DOHH2 (cell line): ENCODE data around the gene DOCK8.

Experiments used
- CTCF ChIP-seq: fragments of 200-600 bp; sonication (generic); IDR thresholded peaks from one replicate; pipeline ENCODE4 v1.5.1; 2014; ENCODE audit warnings: antibody characterized with exemption, mild to moderate bottlenecking, low read depth, low read length; ENCODE audit not compliant: poor library complexity, severe bottlenecking
- EZH2phosphoT487 ChIP-seq: fragments of 200-600 bp; sonication (generic); IDR thresholded peaks from 2 replicates; pipeline ENCODE4 v1.6.1; 2017; ENCODE audit warnings: borderline replicate concordance, mild to moderate bottlenecking, antibody characterized with exemption, low read length, moderate library complexity, mixed read lengths

DNA sequence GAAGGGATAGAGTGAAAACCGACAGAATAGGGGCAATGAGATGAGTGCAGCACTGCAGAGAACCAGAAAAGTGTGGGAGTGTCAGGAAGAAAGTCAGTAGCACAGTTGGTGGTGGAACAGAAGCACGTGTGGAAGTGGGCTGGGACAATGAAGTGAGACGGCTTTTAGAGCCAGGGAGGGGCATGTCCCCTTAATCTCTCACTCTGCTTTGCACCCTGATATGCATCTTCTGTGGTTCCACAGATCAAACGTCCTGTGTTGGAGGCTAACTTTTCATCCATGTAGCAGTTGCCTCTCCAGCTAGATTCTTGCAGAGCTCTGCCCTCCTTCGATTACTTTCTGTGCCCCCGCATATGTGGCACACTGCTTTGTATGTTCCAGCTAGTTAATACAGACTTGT lies 163.6 kb downstream of the DOCK8 start:
- no peak for TF ChIP-seq CTCF
- TF ChIP-seq EZH2phosphoT487: no peak
